H1 (cell line): ENCODE data around the gene RANBP17. TPM values are rescaled to one million over a fixed set of nuclear protein-coding genes. Genes with fewer than 3 reads are reported as not detected.

ENCODE experiments used
- CTCF ChIA-PET: fragments of 300-600 bp; sonication (Branson Sonifier 250); formaldehyde crosslinking; loops from one replicate; lab custom pipeline; 2021; ENCODE audit not compliant: partially characterized antibody; lab: Charles Lee
- POLR2A ChIA-PET: fragments of 300-600 bp; sonication (Branson Sonifier 250); formaldehyde crosslinking; loops from one replicate; lab custom pipeline; 2021; ENCODE audit warnings: inconsistent platforms; ENCODE audit not compliant: partially characterized antibody; lab: Charles Lee
- DNase-seq, 2 experiments: peaks; one replicate each; pipeline versions ENCODE4 v3.0.0 to v3.0.0-alpha.2; 2010 to 2022; ENCODE audit warnings: low spot score in 2 of 2, low read depth in 1 of 2, mixed read lengths in 1 of 2
- FAIRE-seq: peaks from 2 replicates; lab custom pipeline; 2011; peaks lifted over from hg19 to GRCh38; lab: Jason Lieb, UNC
- H2AFZ ChIP-seq: 2 replicates; pipeline ENCODE4 v1.8.1; 2012; ENCODE audit warnings: low read length, inconsistent platforms
- H2AK5ac ChIP-seq: 2 replicates; pipeline ENCODE4 v1.6.1; 2013; ENCODE audit warnings: low read depth, low read length
- H2BK120ac ChIP-seq: replicated peaks from 2 replicates; pipeline ENCODE3; 2013; ENCODE audit warnings: low read depth, low read length, inconsistent platforms
- H2BK12ac ChIP-seq: 2 replicates; pipeline ENCODE4 v1.6.1; 2013; ENCODE audit warnings: low read depth, low read length
- H2BK15ac ChIP-seq: 2 replicates; pipeline ENCODE4 v1.6.1; 2013; ENCODE audit warnings: low read length
- H2BK20ac ChIP-seq: 2 replicates; pipeline ENCODE4 v1.6.1; 2013; ENCODE audit warnings: low read length
- H2BK5ac ChIP-seq: 2 replicates; pipeline ENCODE4 v1.6.1; 2013; ENCODE audit warnings: low read depth, low read length
- H3K14ac ChIP-seq: 2 replicates; pipeline ENCODE4 v1.6.1; 2013; ENCODE audit warnings: inconsistent platforms; ENCODE audit not compliant: insufficient read length
- H3K18ac ChIP-seq: 2 replicates; pipeline ENCODE4 v1.6.1; 2013; ENCODE audit warnings: low read length; ENCODE audit errors: extremely low read depth
- H3K23ac ChIP-seq: 2 replicates; pipeline ENCODE4 v1.6.1; 2013; ENCODE audit warnings: inconsistent platforms; ENCODE audit not compliant: insufficient read length
- H3K23me2 ChIP-seq: 2 replicates; pipeline ENCODE4 v1.6.1; 2013; ENCODE audit warnings: low read depth, low read length
- H3K27ac ChIP-seq: 2 replicates; pipeline ENCODE4 v1.6.1; 2011; ENCODE audit warnings: low read depth, low read length, inconsistent platforms
- H3K27me3 ChIP-seq, 4 experiments: replicated peaks in 1 of 4; 1 replicate in 1 of 4; 2 replicates in 3 of 4; pipeline versions ENCODE4 v1.6.1 to v1.8.1; 2011 to 2013; ENCODE audit warnings: low read length in 3 of 4, mild to moderate bottlenecking in 3 of 4, inconsistent platforms in 2 of 4, mixed read lengths in 2 of 4, moderate library complexity in 1 of 4; ENCODE audit not compliant: control insufficient read depth in 3 of 4, insufficient read depth in 3 of 4; ENCODE audit errors: extremely low read depth in 1 of 4
- H3K36me3 ChIP-seq, 4 experiments: 2 replicates each; pipeline versions ENCODE4 v1.6.1 to v1.8.1; 2011 to 2013; ENCODE audit warnings: mild to moderate bottlenecking in 4 of 4, low read length in 3 of 4, moderate library complexity in 2 of 4, control low read depth in 1 of 4, inconsistent platforms in 1 of 4; ENCODE audit not compliant: insufficient read depth in 4 of 4, control insufficient read depth in 2 of 4
- H3K4ac ChIP-seq: replicated peaks from 2 replicates; pipeline ENCODE3; 2013; ENCODE audit warnings: low read length, low read depth, mixed read lengths, inconsistent platforms; ENCODE audit not compliant: insufficient read length
- H3K4me1 ChIP-seq, 4 experiments: replicated peaks in 1 of 4; 1 replicate in 1 of 4; 2 replicates in 3 of 4; pipeline versions ENCODE4 v1.6.1 to v1.8.1; 2011 to 2013; ENCODE audit warnings: low read length in 3 of 4, inconsistent platforms in 2 of 4, mixed read lengths in 1 of 4; ENCODE audit not compliant: insufficient read depth in 4 of 4, control insufficient read depth in 3 of 4
- H3K4me2 ChIP-seq, 2 experiments: 2 replicates each; pipeline versions ENCODE4 v1.6.1 to v1.8.1; 2011 to 2013; ENCODE audit warnings: low read depth in 2 of 2, low read length in 2 of 2, control low read depth in 1 of 2, inconsistent platforms in 1 of 2, mild to moderate bottlenecking in 1 of 2; ENCODE audit not compliant: insufficient read depth in 1 of 2
- H3K4me3 ChIP-seq, 4 experiments: fragments of 200-600, 300-600 bp in 1 of 4; sonication (generic), shearing (Covaris generic), sonication (Bioruptor Twin) in 1 of 4; 2 replicates each; pipeline versions ENCODE4 v1.5.1 to v1.8.1; 2011 to 2016; ENCODE audit warnings: low read length in 4 of 4, low read depth in 3 of 4, control low read depth in 2 of 4, inconsistent platforms in 2 of 4, mild to moderate bottlenecking in 2 of 4, mixed read lengths in 1 of 4, moderate library complexity in 1 of 4; ENCODE audit not compliant: insufficient read depth in 2 of 4; ENCODE audit errors: extremely low read depth in 1 of 4
- H3K56ac ChIP-seq: replicated peaks from 2 replicates; pipeline ENCODE3; 2013; ENCODE audit warnings: low read depth, mild to moderate bottlenecking, mixed read lengths, low read length, inconsistent platforms; ENCODE audit not compliant: insufficient read length
- H3K79me1 ChIP-seq: 2 replicates; pipeline ENCODE4 v1.6.1; 2013; ENCODE audit warnings: low read depth, low read length, control low read depth
- H3K79me2 ChIP-seq, 2 experiments: 2 replicates each; pipeline versions ENCODE4 v1.6.1 to v1.8.1; 2012 to 2013; ENCODE audit warnings: low read length in 2 of 2, mild to moderate bottlenecking in 2 of 2, inconsistent platforms in 1 of 2; ENCODE audit not compliant: insufficient read depth in 2 of 2, control insufficient read depth in 1 of 2
- H3K9ac ChIP-seq, 4 experiments: replicated peaks in 1 of 4; 1 replicate in 1 of 4; 2 replicates in 3 of 4; pipeline versions ENCODE4 v1.6.1 to v1.8.1; 2011 to 2013; ENCODE audit warnings: low read depth in 3 of 4, low read length in 3 of 4, control low read depth in 2 of 4, mild to moderate bottlenecking in 2 of 4, moderate library complexity in 2 of 4, inconsistent platforms in 1 of 4; ENCODE audit errors: extremely low read depth in 1 of 4
- H3K9me3 ChIP-seq, 2 experiments: 2 replicates each; pipeline versions ENCODE4 v1.6.1 to v1.8.1; 2012 to 2013; ENCODE audit warnings: mild to moderate bottlenecking in 2 of 2, moderate library complexity in 2 of 2, control low read depth in 1 of 2, inconsistent platforms in 1 of 2, low read depth in 1 of 2, low read length in 1 of 2, mixed read lengths in 1 of 2; ENCODE audit not compliant: insufficient read depth in 2 of 2
- H4K20me1 ChIP-seq, 2 experiments: replicated peaks in 1 of 2; 2 replicates each; pipeline versions ENCODE3 to v1.8.1; 2011 to 2013; ENCODE audit warnings: inconsistent platforms in 2 of 2, low read length in 2 of 2, mild to moderate bottlenecking in 1 of 2; ENCODE audit not compliant: insufficient read depth in 2 of 2, control insufficient read depth in 1 of 2
- H4K5ac ChIP-seq: 2 replicates; pipeline ENCODE4 v1.6.1; 2013; ENCODE audit warnings: low read length, low read depth, mixed read lengths, inconsistent platforms; ENCODE audit not compliant: insufficient read length
- H4K8ac ChIP-seq: 2 replicates; pipeline ENCODE4 v1.8.0; 2013; ENCODE audit warnings: mild to moderate bottlenecking, moderate library complexity, low read length, inconsistent platforms; ENCODE audit not compliant: insufficient read depth; ENCODE audit errors: extremely low read depth
- H4K91ac ChIP-seq: replicated peaks from 2 replicates; pipeline ENCODE3; 2013; ENCODE audit warnings: low read length, mixed read lengths, inconsistent platforms; ENCODE audit not compliant: insufficient read length
- WGBS, 2 experiments: shearing (Covaris generic) in 1 of 2; methylation state at CpG; one replicate each; pipeline versions ENCODE4 v1.1.6 to v1.1.7; 2013 to 2015; ENCODE audit warnings: low lambda C conversion rate in 2 of 2, mixed read lengths in 2 of 2, inconsistent platforms in 1 of 2, low coverage in 1 of 2, missing lambda C conversion rate in 1 of 2; ENCODE audit not compliant: insufficient replicate concordance in 2 of 2, insufficient coverage in 1 of 2, insufficient read length in 1 of 2; ENCODE audit errors: extremely low coverage in 1 of 2, missing lambda C conversion rate in 1 of 2; 5-methylcytosine and 5-hydroxymethylcytosine counted together
- polyA plus RNA-seq, 7 experiments: library from polyadenylated mRNA; depleted of rRNA in 3 of 7; stranded (reverse) in 5 of 7; unstranded in 2 of 7; fragments of >200 nt in 5 of 7; fragments of 200-250 nt in 2 of 7; gene quantifications; 1 replicate in 5 of 7; 2 replicates in 1 of 7; 4 replicates in 1 of 7; pipeline versions ENCODE4 v1.2.1 to v1.2.3, GENCODE V29; 2011 to 2013; ENCODE audit warnings: missing spikeins in 2 of 7, mixed read lengths in 2 of 7
- total RNA-seq: library from RNA; stranded (reverse); fragmentation: NEBNext Ultra II Directional; extraction: Animal tissue kit (Norgen Biotek cat#: 25700); gene quantifications from 2 replicates; pipeline ENCODE4 v1.2.1, GENCODE V29; 2021

Gene RANBP17
- total and polyA plus RNA-seq, 2 of the 8 experiments (the other 6 are each of a cell fraction or from before 2014, with no cell fraction given): 8.6 to 21.3 TPM

- no peak overlapping the region for H3K4me2 ChIP-seq
- no peak overlapping the region for H3K14ac ChIP-seq
- no peak overlapping the region for H3K4me3 ChIP-seq
- no peak overlapping the region for H4K91ac ChIP-seq
- no peaks in the 10 kb centered on the region for H3K9me3 ChIP-seq
- ChIA-PET CTCF (interaction anchor here (1.3 kb wide), 1 partner anchor 20 kb away, joined by 6 read pairs; no protein-coding TSS in a partner anchor), POLR2A (no interaction called here)
- H2BK12ac ChIP-seq: no peak overlapping the region
- no peak overlapping the region for H2AK5ac ChIP-seq
- DNase-seq (no peak), FAIRE-seq (no peak)
- H3K79me1 ChIP-seq: no peaks in the 10 kb centered on the region
- no peak overlapping the region for H3K23ac ChIP-seq
- no peaks in the 10 kb centered on the region for H3K27me3 ChIP-seq
- no peak overlapping the region for H3K56ac ChIP-seq
- no peak overlapping the region for H2AFZ ChIP-seq
- no peak overlapping the region for H2BK15ac ChIP-seq
- H4K20me1 ChIP-seq: no peaks in the 10 kb centered on the region
- no peak overlapping the region for H2BK5ac ChIP-seq
- no peaks in the 10 kb centered on the region for H3K4me1 ChIP-seq
- no peaks in the 10 kb centered on the region for H3K23me2 ChIP-seq
- no peak overlapping the region for H4K8ac ChIP-seq
- H3K27ac ChIP-seq: no peak overlapping the region
- no peaks in the 10 kb centered on the region for H3K36me3 ChIP-seq
- no peak overlapping the region for H4K5ac ChIP-seq
- H2BK20ac ChIP-seq: no peak overlapping the region
- no peak overlapping the region for H2BK120ac ChIP-seq
- no peaks in the 10 kb centered on the region for H3K79me2 ChIP-seq
- 91% methylated on average over 2 of the region's 2 CpGs; no CpG with 5 or more reads in 1 of the 2 experiments for WGBS, 2 experiments
- no peak overlapping the region for H3K9ac ChIP-seq
- H3K4ac ChIP-seq: no peak overlapping the region
- no peak overlapping the region for H3K18ac ChIP-seq
Measured at GRCh38 chr5:171122372-171122771, 260.6 kb downstream of the RANBP17 start.
